Panc1 (cell line): ENCODE measurements around the gene TALDO1.

ENCODE experiments used
- CTCF ChIP-seq: fragments of 450-650 bp; IDR thresholded peaks from 2 replicates; pipeline ENCODE4 v1.5.1; 2017; ENCODE audit warnings: mild to moderate bottlenecking
- POLR2AphosphoS5 ChIP-seq: IDR thresholded peaks from 2 replicates; pipeline ENCODE4 v1.6.1; 2012; ENCODE audit warnings: mild to moderate bottlenecking, low read depth, low read length, moderate library complexity
- REST ChIP-seq, 2 experiments: IDR thresholded peaks; 2 replicates each; pipeline ENCODE4 v1.6.1; 2011 to 2012; ENCODE audit warnings: low read depth in 2 of 2, control low read depth in 1 of 2, low read length in 1 of 2, mild to moderate bottlenecking in 1 of 2, moderate library complexity in 1 of 2; ENCODE audit not compliant: insufficient read depth in 1 of 2
- TCF7L2 ChIP-seq: IDR thresholded peaks from 2 replicates; pipeline ENCODE4 v1.6.1; 2011; ENCODE audit warnings: mild to moderate bottlenecking, low read depth, low read length, inconsistent platforms

- TF ChIP-seq TCF7L2 (no peak), CTCF (no peak), REST (IDR thresholded peaks at IDR 0.05; ENCODE audit: insufficient read depth in 1 of 2, low read depth in 2 of 2, low read length in 1 of 2) (no peak), POLR2AphosphoS5 (0 out of 2 replicates have a peak, but pooled peaks have one; percentile 21)
Measured at GRCh38 chr11:801097-801780, 54.0 kb downstream of the TALDO1 start.
